GM21786 (cell line): ENCODE measurements around the gene SSMEM1.
"Not testable (repeated sequence)": the region's sequence is repeated elsewhere in the genome, so short reads cannot be mapped to it uniquely, and the experiment has no call there.

Experiments used
- ATAC-seq: cut with Tn5 transposase; IDR thresholded peaks from one replicate; pipeline ENCODE4 v1.9.1; 2021; ENCODE audit not compliant: unreplicated experiment

SSMEM1 gene

GRCh38 chr7:130207642-130208041, at the start of gene SSMEM1:
SSMEM1 (plus strand) TSS chr7:130207860; CDS start chr7:130207911, 51 bp downstream.
- ATAC-seq = no peak

- no peak for ATAC-seq
These were observed 47.6 kb upstream of the SSMEM1 start for GRCh38 chr7:130160023-130160422.

DNA sequence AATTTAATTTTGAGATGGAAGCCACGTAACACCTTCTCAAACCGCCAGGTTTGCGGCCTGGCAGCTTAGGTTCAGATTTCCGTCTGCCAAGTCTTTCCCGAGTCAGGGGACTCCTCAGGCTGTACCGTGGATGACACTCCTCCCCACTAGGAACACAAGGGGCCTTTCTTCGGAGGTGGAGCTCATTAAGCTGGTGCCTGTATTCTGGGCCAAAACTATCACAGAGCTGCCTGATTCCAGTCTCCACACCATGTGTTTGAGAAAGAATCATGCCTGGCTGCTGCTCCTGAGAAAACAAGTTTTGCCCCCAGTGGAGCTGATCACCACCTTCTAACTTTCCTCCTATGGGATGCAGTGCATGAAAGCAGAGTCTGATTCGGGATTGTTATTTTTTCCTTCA, 47.2 kb upstream of the SSMEM1 start:
- no peak for ATAC-seq

DNA sequence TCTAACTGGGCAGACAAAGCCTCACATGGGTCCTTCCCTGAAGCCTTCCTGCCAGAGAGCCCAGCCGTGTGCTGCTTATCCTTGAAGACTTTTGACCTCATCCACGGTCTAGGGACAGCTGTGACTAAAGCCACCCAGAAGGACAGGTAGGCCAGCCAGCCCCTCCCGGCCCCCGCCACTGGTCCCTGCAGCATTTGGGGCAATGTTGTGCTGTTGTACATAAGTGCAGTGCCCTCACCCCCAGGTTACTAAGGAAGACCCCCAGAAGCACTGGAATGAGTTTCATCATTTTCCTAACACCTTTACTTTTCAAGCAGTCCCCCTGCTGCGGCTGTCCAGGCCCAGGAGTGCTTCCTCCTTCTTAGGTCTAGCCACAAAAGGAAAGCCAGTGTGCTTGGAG, 45.5 kb upstream of the SSMEM1 start:
- no peak for ATAC-seq

- no peak for ATAC-seq
These were observed 33.3 kb upstream of the SSMEM1 start for GRCh38 chr7:130174237-130174959.

- ATAC-seq = no peak
These were observed 29.4 kb upstream of the SSMEM1 start for GRCh38 chr7:130178251-130178650.

GRCh38 chr7:130179631-130180030, 28.0 kb upstream of the SSMEM1 start:
- ATAC-seq = no peak

- ATAC-seq = no peak
These were observed 26.9 kb upstream of the SSMEM1 start for GRCh38 chr7:130180571-130181262.

DNA sequence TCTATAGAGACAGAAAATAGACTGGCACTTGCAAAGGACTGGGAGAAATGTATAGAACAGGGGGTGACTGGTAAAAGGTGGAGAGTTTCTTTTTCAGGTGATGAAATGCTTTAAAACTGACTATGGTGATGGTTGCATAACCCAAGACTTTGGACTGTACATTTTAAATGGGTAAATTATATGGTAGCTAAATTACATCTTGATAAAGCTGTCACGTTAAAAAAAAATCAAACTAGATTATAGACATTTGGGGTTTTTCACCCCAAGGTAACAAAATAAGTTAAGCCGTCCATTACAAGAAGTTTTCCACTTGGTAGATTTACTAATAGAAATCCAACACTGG, 26.4 kb upstream of the SSMEM1 start:
- no peak for ATAC-seq

DNA sequence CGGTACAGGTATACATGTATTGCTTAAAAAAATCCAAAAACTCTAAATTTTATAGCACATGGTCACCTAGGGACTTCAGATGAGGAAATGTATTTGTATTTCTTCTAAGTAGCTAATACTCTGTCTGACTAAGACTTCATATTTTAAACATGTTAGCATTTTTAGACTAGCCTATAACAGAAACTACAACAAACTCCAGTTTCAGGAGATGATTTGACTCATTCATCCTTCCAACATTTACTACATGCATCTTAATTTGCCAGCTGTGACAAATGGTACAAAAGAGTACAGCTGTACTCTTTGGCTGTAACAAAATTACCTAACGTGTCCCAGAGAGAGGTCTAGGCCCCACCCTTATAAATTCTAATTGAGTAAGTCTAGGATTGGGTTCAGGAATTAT, 24.7 kb upstream of the SSMEM1 start:
- ATAC-seq = peak; percentile 91

DNA sequence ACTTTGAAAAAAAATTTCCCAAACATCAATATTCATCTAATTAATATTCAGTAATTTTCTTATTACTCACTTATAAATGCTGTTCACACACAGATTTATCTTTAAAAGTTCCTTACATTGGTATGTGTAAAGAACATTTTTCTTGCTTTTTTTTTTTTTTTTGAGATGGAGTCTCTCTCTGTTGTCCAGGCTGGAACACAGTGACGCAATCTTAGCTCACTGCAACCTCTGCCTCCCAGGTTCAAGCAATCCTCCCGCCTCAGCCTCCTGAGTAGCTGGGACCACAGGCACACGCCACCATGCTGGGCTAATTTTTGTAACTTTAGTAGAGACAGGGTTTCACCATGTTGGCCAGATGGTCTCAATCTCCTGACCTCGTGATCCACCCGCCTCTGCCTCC, 23.3 kb upstream of the SSMEM1 start:
- not testable (repeated sequence) for ATAC-seq

- no peak for ATAC-seq
These were observed 20.3 kb upstream of the SSMEM1 start for GRCh38 chr7:130187360-130187759.

- ATAC-seq = no peak
These were observed 18.3 kb upstream of the SSMEM1 start for GRCh38 chr7:130189343-130189742.

DNA sequence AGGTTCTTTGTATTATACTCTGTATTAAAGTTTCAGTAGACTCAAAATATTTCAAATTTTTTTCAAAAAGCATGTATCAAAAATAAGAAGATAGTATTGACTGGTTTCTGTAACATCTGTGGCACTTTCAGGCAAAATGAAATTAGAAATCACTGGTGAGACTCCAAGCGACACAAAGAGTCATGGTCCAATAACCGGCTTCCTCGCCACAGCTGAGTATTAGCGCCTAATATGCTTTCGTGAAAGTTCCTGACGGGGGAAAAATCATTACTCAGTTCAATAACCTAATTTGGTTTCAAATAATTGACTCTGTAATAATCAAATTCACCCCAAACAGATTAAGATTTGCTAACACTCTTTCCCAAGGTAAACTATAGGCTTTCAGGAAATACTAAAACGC, 15.9 kb upstream of the SSMEM1 start:
- ATAC-seq = no peak

DNA sequence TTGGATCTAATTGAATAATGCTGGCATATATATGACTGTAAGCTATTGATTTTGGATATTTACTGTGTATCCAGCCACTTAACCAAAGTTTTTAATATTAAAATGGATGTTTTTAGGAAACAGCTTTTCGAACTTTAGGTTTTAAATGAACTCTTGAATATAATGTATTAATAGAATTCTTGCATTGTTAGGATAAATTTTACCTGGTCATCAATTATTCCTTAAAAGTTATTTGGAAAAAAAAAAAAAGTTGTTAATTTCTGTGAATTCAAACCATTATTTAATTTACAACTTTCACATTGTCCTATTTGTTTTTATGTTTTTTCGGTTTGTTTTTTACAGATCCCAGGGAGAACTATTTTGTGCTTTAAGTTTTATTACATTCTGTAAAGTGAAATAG, 12.3 kb upstream of the SSMEM1 start:
- ATAC-seq = no peak

DNA sequence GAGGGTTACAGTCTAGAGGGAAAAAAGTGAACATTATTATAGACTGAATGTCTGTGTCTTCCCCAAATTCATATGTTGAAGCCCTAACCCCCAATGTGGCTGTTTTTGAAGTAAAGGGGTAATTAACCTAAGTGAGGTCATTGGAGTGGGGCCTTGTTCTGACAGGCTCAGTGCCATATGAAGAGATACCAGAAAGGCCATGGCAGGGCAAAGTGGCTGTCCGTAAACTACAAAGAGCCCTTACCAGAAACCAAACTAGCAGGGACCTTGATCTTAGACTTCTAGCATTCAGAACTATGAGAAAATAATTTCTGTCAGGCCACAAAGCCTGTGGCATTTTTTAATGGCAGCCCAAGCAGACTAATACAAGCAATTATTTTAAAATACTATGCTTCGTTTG, 11.2 kb upstream of the SSMEM1 start:
- no peak for ATAC-seq

DNA sequence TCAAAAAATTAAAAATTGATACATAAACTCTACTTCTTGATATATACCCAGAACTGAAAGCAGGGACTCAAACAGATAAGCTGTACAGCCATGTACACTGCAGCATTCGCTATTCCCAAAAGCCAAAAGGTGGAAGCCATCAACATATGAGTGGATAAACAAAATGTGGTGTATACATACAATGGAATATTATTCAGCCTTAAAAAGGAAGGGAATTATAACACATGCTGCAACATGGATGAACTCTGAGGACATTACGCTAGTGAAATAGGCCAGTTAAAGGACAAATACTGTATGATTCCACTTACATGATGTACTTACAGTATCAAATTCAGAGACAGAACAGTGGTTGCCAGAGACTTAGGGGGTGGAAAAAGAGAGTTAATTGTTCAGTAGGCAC, 10.6 kb upstream of the SSMEM1 start:
- no peak for ATAC-seq

DNA sequence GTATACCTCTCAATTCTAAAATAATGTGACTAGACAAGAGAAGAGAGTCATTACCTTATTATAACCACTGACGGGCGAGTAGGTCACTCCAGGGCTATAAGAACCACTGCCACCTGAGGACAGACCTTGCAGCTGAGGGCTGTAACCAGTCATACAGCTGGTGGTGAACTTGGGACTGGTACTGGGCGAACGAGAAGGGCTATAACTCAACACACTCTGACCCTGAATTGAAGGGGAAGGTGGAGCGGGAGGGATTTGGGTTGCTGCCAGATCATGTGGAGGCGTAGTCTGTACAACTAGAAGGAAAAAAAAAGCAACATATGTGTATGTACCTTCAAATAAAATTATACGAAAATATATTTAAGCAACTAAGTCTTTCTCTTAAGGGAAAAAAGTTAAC, 5.9 kb upstream of the SSMEM1 start:
- ATAC-seq = no peak

DNA sequence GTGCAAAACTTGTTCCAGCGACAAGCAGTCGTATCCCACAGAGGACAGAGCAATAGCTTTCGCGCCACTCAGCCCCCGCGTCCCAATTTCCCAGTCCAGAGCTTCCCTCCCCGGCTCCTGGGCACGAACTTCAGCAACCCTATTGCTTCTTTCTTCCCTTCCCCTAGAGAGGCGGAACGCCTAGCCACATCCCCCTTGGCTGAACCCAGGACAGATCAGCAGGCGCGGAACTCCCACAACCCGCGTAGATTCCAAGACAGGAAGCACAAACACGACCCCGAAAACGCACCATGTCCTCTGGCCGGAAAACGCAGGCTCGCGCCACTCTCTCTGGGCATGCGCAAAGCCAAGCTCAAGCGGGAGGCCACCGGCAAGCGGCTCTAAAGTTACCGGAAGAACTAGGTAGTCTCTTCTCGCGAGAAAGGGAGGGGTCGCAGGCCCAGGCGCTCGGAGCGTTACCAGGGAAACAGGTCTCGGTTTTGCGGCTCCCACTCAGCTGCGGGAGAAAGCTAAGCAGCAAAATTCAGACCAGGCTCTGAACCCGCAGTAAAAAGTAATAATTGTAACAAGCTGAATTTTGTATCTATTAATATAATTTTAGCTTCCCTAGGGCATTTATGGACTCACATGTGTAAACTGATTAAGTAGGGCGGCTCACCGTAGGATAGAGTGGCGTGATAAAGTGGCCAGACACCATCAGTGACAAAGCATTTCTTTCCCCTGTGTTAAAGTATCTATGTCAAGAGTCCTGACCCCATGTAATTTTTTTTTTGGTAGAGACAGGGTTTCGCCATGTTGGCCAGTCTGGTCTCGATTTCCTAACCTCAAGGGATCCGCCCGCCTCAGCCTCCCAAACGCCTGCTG, 2.3 kb upstream of the SSMEM1 start, which contains the start of gene TMEM209:
TMEM209 (minus strand) TSS at position 323 of the 864 bp plus-strand sequence; CDS start at position 292, 31 bp downstream.
- ATAC-seq = peak; percentile 98

- ATAC-seq = no peak
These were observed 627 bp upstream of the SSMEM1 start for GRCh38 chr7:130207033-130207432.

DNA sequence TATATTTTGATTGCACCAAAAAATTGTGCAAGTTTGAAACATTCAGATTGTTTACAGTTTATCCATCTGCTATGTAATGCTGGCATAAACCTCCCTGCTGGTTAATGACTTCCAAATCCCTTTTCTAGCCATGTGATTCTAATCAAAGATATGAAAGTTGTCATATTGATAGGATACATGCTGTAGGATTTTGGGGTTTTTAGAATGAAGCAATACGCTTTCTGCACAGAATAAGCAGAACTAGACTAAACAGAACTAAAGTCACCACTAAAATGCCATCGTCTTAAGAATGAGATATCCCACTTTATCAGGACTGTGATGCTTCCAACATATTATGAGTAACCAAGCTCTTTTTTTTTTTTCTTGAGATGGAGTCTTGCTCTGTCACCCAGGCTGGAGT, 856 bp downstream of the SSMEM1 start:
- ATAC-seq = no peak
